Tibial nerve (tissue), 3 donors: ENCODE data around the gene TRIM56.

Experiments
- POLR2A ChIP-seq, 2 donors: fragments of 450-650 bp; IDR thresholded peaks; one replicate each; pipeline ENCODE4 v1.6.1; 2017; ENCODE audit warnings: antibody characterized with exemption in 2 of 2, mild to moderate bottlenecking in 2 of 2, moderate library complexity in 2 of 2
- TF ChIP-seq, protein P1 (sequence below), 5 experiments: fragments of 200-600 bp in 3 of 5; fragments of 450-650 bp in 2 of 5; sonication (generic) in 3 of 5; IDR thresholded peaks; one replicate each; pipeline ENCODE4 v1.5.1; 2016 to 2019; ENCODE audit warnings: antibody characterized with exemption in 5 of 5, mild to moderate bottlenecking in 3 of 5, moderate library complexity in 2 of 5

- TF ChIP-seq, protein P1, sequence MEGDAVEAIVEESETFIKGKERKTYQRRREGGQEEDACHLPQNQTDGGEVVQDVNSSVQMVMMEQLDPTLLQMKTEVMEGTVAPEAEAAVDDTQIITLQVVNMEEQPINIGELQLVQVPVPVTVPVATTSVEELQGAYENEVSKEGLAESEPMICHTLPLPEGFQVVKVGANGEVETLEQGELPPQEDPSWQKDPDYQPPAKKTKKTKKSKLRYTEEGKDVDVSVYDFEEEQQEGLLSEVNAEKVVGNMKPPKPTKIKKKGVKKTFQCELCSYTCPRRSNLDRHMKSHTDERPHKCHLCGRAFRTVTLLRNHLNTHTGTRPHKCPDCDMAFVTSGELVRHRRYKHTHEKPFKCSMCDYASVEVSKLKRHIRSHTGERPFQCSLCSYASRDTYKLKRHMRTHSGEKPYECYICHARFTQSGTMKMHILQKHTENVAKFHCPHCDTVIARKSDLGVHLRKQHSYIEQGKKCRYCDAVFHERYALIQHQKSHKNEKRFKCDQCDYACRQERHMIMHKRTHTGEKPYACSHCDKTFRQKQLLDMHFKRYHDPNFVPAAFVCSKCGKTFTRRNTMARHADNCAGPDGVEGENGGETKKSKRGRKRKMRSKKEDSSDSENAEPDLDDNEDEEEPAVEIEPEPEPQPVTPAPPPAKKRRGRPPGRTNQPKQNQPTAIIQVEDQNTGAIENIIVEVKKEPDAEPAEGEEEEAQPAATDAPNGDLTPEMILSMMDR (IDR thresholded peaks at IDR 0.05), result no peak
- no peak for TF ChIP-seq POLR2A (IDR thresholded peaks at IDR 0.05)
Measured at GRCh38 chr7:101099969-101100781, 14.9 kb downstream of the TRIM56 start.
